Measurements from ENCODE around the gene ZNF592. TPM values are rescaled to one million over a fixed set of nuclear protein-coding genes. Genes with fewer than 3 reads are reported as not detected.

Gene ZNF592
- total RNA-seq, 1 donor from 2014 or later = 4.8 TPM

- no peak for DNase-seq (ENCODE audit: low read depth in 2 of 2)
These were observed 103.8 kb downstream of the ZNF592 start for GRCh38 chr15:84852212-84852611.

GRCh38 chr15:84855136-84855535 lies 106.7 kb downstream of the ZNF592 start:
- no peak for DNase-seq (ENCODE audit: low read depth in 2 of 2)

GRCh38 chr15:84855765-84856164 lies 107.4 kb downstream of the ZNF592 start:
- no peak for DNase-seq (ENCODE audit: low read depth in 2 of 2)

Other genes starting within 250 kb of the ZNF592 start
- 12.0 and 14.9 TPM in 2 replicates for gene ZSCAN2, start 147.6 kb upstream of the ZNF592 start, total RNA-seq
- 16.8 and 17.3 TPM in 2 replicates for gene WDR73, start 94.3 kb upstream of the ZNF592 start, total RNA-seq
- 4.4 and 4.6 TPM in 2 replicates for gene NMB, start 90.4 kb upstream of the ZNF592 start, total RNA-seq
- 231 and 283 TPM in 2 replicates for gene SEC11A, start 32.5 kb upstream of the ZNF592 start, total RNA-seq
- 22.7 and 45.2 TPM in 2 replicates for gene ALPK3, start 68.8 kb downstream of the ZNF592 start, total RNA-seq
- gene SLC28A1, start 136.1 kb downstream of the ZNF592 start, total RNA-seq = not detected in 2 replicates
- gene PDE8A, start 233.3 kb downstream of the ZNF592 start, total RNA-seq = 48.8 and 77.0 TPM in 2 replicates